CD14-positive monocyte (primary cell): ENCODE results near the gene FSHR. TPM values are rescaled to one million over a fixed set of nuclear protein-coding genes. Genes with fewer than 3 reads are reported as not detected.

Experiments
- DNase-seq, 3 donors: peaks; one replicate each; pipeline ENCODE4 v3.0.0-alpha.2; 2011 to 2022
- H2AFZ ChIP-seq: 2 replicates; pipeline ENCODE4 v1.6.0; 2012; ENCODE audit warnings: mild to moderate bottlenecking, low read depth, low read length, inconsistent platforms; ENCODE audit not compliant: insufficient read depth, poor library complexity, severe bottlenecking
- H3K27ac ChIP-seq, 2 donors: 1 replicate in 1 of 2; 2 replicates in 1 of 2; pipeline ENCODE4 v1.5.1; 2012 to 2013; ENCODE audit warnings: low read length in 2 of 2, control low read depth in 1 of 2, inconsistent platforms in 1 of 2, low read depth in 1 of 2, mild to moderate bottlenecking in 1 of 2
- H3K27me3 ChIP-seq, 2 donors: one replicate each; pipeline versions ENCODE4 v1.6.0 to v1.6.1; 2011 to 2013; ENCODE audit warnings: low read length in 2 of 2; ENCODE audit not compliant: control insufficient read depth in 2 of 2, insufficient read depth in 2 of 2
- H3K36me3 ChIP-seq, 2 donors: replicated peaks in 1 of 2; 1 replicate in 1 of 2; 2 replicates in 1 of 2; pipeline versions ENCODE4 v1.5.1 to v1.6.1; 2012 to 2013; ENCODE audit warnings: low read length in 2 of 2, control low read depth in 1 of 2, inconsistent platforms in 1 of 2, mild to moderate bottlenecking in 1 of 2; ENCODE audit not compliant: insufficient read depth in 2 of 2, control insufficient read depth in 1 of 2
- H3K4me1 ChIP-seq, 2 donors: 1 replicate in 1 of 2; 2 replicates in 1 of 2; pipeline versions ENCODE4 v1.5.1 to v1.6.1; 2012 to 2013; ENCODE audit warnings: low read length in 2 of 2, control low read depth in 1 of 2, inconsistent platforms in 1 of 2, mild to moderate bottlenecking in 1 of 2, moderate library complexity in 1 of 2; ENCODE audit not compliant: insufficient read depth in 2 of 2, control insufficient read depth in 1 of 2
- H3K4me2 ChIP-seq: replicated peaks from 2 replicates; pipeline ENCODE3; 2012; ENCODE audit warnings: low read length, moderate library complexity, mild to moderate bottlenecking; ENCODE audit not compliant: poor library complexity, severe bottlenecking; ENCODE audit errors: extremely low read depth
- H3K4me3 ChIP-seq, 3 experiments: fragments of 200-600 bp in 1 of 3; sonication (generic) in 1 of 3; replicated peaks in 1 of 3; 1 replicate in 2 of 3; 2 replicates in 1 of 3; pipeline ENCODE4 v1.5.1; 2011 to 2013; ENCODE audit warnings: low read length in 3 of 3, mild to moderate bottlenecking in 3 of 3, control low read depth in 2 of 3, low read depth in 2 of 3, inconsistent platforms in 1 of 3, moderate library complexity in 1 of 3
- H3K79me2 ChIP-seq: 2 replicates; pipeline ENCODE4 v1.6.0; 2012; ENCODE audit warnings: mild to moderate bottlenecking, control low read depth, inconsistent platforms, low read length, moderate library complexity; ENCODE audit not compliant: insufficient read depth
- H3K9ac ChIP-seq: 2 replicates; pipeline ENCODE4 v1.6.0; 2017; ENCODE audit warnings: low read length, mild to moderate bottlenecking; ENCODE audit not compliant: insufficient read depth, poor library complexity, severe bottlenecking
- H3K9me3 ChIP-seq, 2 donors: replicated peaks in 1 of 2; 1 replicate in 1 of 2; 2 replicates in 1 of 2; pipeline versions ENCODE4 v1.5.1 to v1.6.1; 2012 to 2013; ENCODE audit warnings: low read length in 2 of 2, control low read depth in 1 of 2; ENCODE audit not compliant: control insufficient read depth in 1 of 2, insufficient read depth in 1 of 2
- H4K20me1 ChIP-seq: 2 replicates; pipeline ENCODE4 v1.6.0; 2012; ENCODE audit warnings: mild to moderate bottlenecking, low read length, control low read depth, moderate library complexity; ENCODE audit not compliant: insufficient read depth
- H3K27ac Mint-ChIP-seq, 7 donors: one replicate each; pipeline ENCODE4 v1.8.0; 2020; ENCODE audit warnings: mild to moderate bottlenecking in 7 of 7, mixed read lengths in 7 of 7, moderate library complexity in 6 of 7, inconsistent platforms in 2 of 7
- H3K27me3 Mint-ChIP-seq, 3 donors: one replicate each; pipeline ENCODE4 v1.8.0; 2021 to 2022; ENCODE audit warnings: low read depth in 3 of 3, mild to moderate bottlenecking in 3 of 3, mixed read lengths in 3 of 3, moderate library complexity in 3 of 3, inconsistent platforms in 1 of 3
- H3K36me3 Mint-ChIP-seq, 2 donors: one replicate each; pipeline ENCODE4 v1.8.0; 2020; ENCODE audit warnings: mixed read lengths in 2 of 2, inconsistent platforms in 1 of 2, mild to moderate bottlenecking in 1 of 2
- H3K4me1 Mint-ChIP-seq: one replicate; pipeline ENCODE4 v1.8.0; 2020; ENCODE audit warnings: mild to moderate bottlenecking, mixed read lengths
- H3K4me3 Mint-ChIP-seq, 2 donors: one replicate each; pipeline ENCODE4 v1.8.0; 2020; ENCODE audit warnings: mild to moderate bottlenecking in 2 of 2, mixed read lengths in 2 of 2, moderate library complexity in 1 of 2
- H3K9me3 Mint-ChIP-seq, 7 donors: one replicate each; pipeline ENCODE4 v1.8.0; 2020 to 2022; ENCODE audit warnings: mixed read lengths in 7 of 7, mild to moderate bottlenecking in 6 of 7, moderate library complexity in 6 of 7, inconsistent platforms in 2 of 7
- CTCF ChIP-seq: fragments of 200-600 bp; IDR thresholded peaks from one replicate; pipeline ENCODE4 v1.8.0; 2022; ENCODE audit warnings: antibody characterized with exemption, mild to moderate bottlenecking
- WGBS: methylation state at CpG from one replicate; pipeline ENCODE4 v1.1.5; 2013; ENCODE audit warnings: missing lambda C conversion rate; ENCODE audit not compliant: insufficient coverage; 5-methylcytosine and 5-hydroxymethylcytosine counted together
- intact Hi-C, 2 donors: fragments of 100-400 bp; cut with micrococcal nuclease; formaldehyde crosslinking; loops; one replicate each; pipeline versions ENCODE4 v1.15.0 to v1.15.1; 2023
- polyA minus RNA-seq: library from RNA; depleted of rRNA, polyadenylated mRNA; stranded (reverse); fragments of >200 nt; gene quantifications from 2 replicates; pipeline ENCODE4 v1.2.3, GENCODE V29; 2012
- polyA plus RNA-seq, 3 donors: library from polyadenylated mRNA; depleted of rRNA in 1 of 3; unstranded in 2 of 3; stranded (reverse) in 1 of 3; fragments of 300-500 nt in 2 of 3; fragments of >200 nt in 1 of 3; fragmentation: Illumina TruSeq in 2 of 3; gene quantifications; 1 replicate in 2 of 3; 2 replicates in 1 of 3; pipeline ENCODE4 v1.2.3, GENCODE V29; 2012 to 2021
- total RNA-seq, 12 experiments: library from RNA in 1 of 12; stranded (reverse) in 1 of 12; fragments of 120-200 nt in 1 of 12; gene quantifications; one replicate each; pipeline ENCODE4 v1.2.4 and lab custom pipeline; 2013 to 2026; ENCODE audit warnings: mixed read lengths in 6 of 12, inconsistent platforms in 1 of 12

Gene FSHR
- not detected for total RNA-seq (2013)
- polyA plus RNA-seq (not detected), polyA minus RNA-seq (not detected in 2 replicates), total RNA-seq (lab: John Stamatoyannopoulos, UW) (0 to 0.46 (median 0) reads per million in 11 experiments)

DNA sequence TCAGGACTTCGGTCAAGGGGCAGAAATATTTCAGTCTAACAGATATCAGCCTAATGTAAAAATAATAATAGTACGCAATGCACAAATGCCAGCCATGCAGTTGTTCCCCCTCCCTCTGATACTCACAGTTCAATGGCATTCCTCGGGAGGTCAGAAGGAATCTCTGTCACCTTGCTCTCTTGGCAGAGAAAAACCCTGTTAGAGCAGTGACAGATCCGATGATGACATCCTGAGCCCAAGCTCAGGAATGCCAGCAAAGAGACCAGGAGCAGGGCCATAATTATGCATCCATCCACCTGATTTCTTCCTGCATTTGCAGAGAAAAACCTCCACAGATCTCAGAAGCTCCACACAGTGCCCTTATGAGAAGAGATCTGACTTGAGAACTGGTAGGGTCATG, at the start of gene FSHR:
Gene FSHR (minus strand): TSS at position 376 of the 400 bp plus-strand sequence. CDS start 98 bp downstream, at position 278.
- no peaks in the 10 kb centered on the region for H3K4me1 ChIP-seq
- H3K27ac ChIP-seq: no peak within 1 kb of the TSS
- no peak within 1 kb of the TSS for H3K4me2 ChIP-seq
- H2AFZ ChIP-seq: no peak within 1 kb of the TSS
- no peak within 1 kb of the TSS for H3K9ac ChIP-seq
- peaks cover 0 to 5% (median 0%) of the 10 kb centered on the region in 7 donors for H3K9me3 Mint-ChIP-seq
- H3K27ac Mint-ChIP-seq: no peak within 1 kb of the TSS
- intact Hi-C loops: no loop called here
- peaks cover 0 to 1% (median 0%) of the 10 kb centered on the region in 3 donors for H3K27me3 Mint-ChIP-seq
- H3K4me1 Mint-ChIP-seq: no peaks in the 10 kb centered on the region
- H3K4me3 ChIP-seq: no peak within 1 kb of the TSS
- H4K20me1 ChIP-seq: no peaks in the 10 kb centered on the region
- no peaks in the 10 kb centered on the region for H3K9me3 ChIP-seq
- WGBS: 44% methylated on average over 1 of the region's 4 CpGs
- no peak for TF ChIP-seq CTCF
- no peak for DNase-seq
- H3K27me3 ChIP-seq: no peaks in the 10 kb centered on the region
- no peaks in the 10 kb centered on the region for H3K36me3 Mint-ChIP-seq
- H3K79me2 ChIP-seq: no peaks in the 10 kb centered on the region
- H3K4me3 Mint-ChIP-seq: no peak within 1 kb of the TSS
- H3K36me3 ChIP-seq: no peaks in the 10 kb centered on the region

DNA sequence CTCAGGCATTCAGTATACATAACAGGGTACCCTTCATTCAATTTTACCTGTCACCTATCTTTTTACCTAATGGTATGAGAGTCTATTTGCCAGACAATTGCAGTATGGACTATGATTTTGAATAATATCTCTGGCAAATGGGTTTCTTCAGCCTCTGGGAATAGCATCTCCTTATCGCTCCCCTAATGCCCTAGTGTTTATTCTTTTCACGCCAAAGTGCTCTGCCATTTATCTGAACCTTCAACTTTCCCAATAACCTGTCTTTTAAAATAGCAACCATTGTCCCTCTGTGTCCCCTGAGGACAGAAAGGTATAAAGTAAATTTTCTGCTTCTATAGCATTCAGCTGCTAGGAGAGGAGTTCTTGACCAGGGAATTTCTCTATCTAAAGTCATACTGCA, 45.0 kb upstream of the FSHR start:
- H3K79me2 ChIP-seq: no peaks in the 10 kb centered on the region
- no peak overlapping the region for H3K4me3 ChIP-seq

More for the DNA sequence above, 45.0 kb upstream of the FSHR start:
- WGBS: no CpG with 5 or more reads among the region's 2 CpGs
- Mint-ChIP-seq H3K9me3 (peaks cover 0 to 7% (median 0%) of the 10 kb centered on the region in 7 donors), H3K36me3 (no peaks in the 10 kb centered on the region), H3K4me3 (no peak overlapping the region), H3K27me3 (no peaks in the 10 kb centered on the region), H3K27ac (no peak overlapping the region), H3K4me1 (no peaks in the 10 kb centered on the region)
- DNase-seq: no peak
- Histone ChIP-seq H3K4me2 (no peak overlapping the region), H4K20me1 (no peaks in the 10 kb centered on the region), H3K27ac (no peak overlapping the region), H2AFZ (no peak overlapping the region), H3K36me3 (no peaks in the 10 kb centered on the region), H3K27me3 (no peaks in the 10 kb centered on the region), H3K9me3 (no peaks in the 10 kb centered on the region), H3K4me1 (no peaks in the 10 kb centered on the region), H3K9ac (no peak overlapping the region)
- intact Hi-C loops: no loop called here
- no peak for TF ChIP-seq CTCF
